Measurements from ENCODE around the gene RPL27. TPM values are rescaled to one million over a fixed set of nuclear protein-coding genes. Genes with fewer than 3 reads are reported as not detected.

Gene RPL27
- total RNA-seq, 2 donors from 2014 or later = 535 to 569 TPM

DNA sequence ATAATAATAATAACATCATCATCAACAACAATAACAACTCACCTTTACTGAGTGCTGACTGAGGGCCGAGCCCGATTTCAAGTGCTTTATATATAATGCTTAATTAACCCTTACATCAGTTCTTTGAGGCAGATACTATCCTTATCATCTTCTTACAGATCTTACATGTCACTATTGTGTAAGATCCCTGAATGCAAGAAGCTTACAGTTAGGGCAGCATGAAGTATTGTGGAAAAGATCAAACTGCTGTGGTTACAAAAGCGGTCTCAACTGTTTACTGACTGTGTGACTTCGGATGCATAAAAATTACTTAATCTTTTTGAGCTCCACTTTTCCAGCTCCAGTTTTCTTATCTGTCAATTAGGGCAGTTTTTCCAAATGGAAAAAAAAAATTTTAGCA lies 20.7 kb downstream of the RPL27 start:
- Histone ChIP-seq H3K4me1 (ENCODE audit: control insufficient read depth in 1 of 2, low read depth in 2 of 2) (peaks cover 15 to 23% of the 10 kb centered on the region in 2 donors), H3K9me3 (no peaks in the 10 kb centered on the region), H3K36me3 (peaks cover 12% of the 10 kb centered on the region), H3K4me3 (no peak overlapping the region), H3K27ac (no peak overlapping the region), H3K27me3 (replicated peaks; ENCODE audit: insufficient read depth) (no peaks in the 10 kb centered on the region)
- TF ChIP-seq, protein P1, sequence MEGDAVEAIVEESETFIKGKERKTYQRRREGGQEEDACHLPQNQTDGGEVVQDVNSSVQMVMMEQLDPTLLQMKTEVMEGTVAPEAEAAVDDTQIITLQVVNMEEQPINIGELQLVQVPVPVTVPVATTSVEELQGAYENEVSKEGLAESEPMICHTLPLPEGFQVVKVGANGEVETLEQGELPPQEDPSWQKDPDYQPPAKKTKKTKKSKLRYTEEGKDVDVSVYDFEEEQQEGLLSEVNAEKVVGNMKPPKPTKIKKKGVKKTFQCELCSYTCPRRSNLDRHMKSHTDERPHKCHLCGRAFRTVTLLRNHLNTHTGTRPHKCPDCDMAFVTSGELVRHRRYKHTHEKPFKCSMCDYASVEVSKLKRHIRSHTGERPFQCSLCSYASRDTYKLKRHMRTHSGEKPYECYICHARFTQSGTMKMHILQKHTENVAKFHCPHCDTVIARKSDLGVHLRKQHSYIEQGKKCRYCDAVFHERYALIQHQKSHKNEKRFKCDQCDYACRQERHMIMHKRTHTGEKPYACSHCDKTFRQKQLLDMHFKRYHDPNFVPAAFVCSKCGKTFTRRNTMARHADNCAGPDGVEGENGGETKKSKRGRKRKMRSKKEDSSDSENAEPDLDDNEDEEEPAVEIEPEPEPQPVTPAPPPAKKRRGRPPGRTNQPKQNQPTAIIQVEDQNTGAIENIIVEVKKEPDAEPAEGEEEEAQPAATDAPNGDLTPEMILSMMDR (IDR thresholded peaks at IDR 0.05) = no peak
- ATAC-seq (ENCODE audit: insufficient number of reproducible peaks, low FRiP score, low read depth) (no peak), DNase-seq (ENCODE audit: low spot score) (no peak)

DNA sequence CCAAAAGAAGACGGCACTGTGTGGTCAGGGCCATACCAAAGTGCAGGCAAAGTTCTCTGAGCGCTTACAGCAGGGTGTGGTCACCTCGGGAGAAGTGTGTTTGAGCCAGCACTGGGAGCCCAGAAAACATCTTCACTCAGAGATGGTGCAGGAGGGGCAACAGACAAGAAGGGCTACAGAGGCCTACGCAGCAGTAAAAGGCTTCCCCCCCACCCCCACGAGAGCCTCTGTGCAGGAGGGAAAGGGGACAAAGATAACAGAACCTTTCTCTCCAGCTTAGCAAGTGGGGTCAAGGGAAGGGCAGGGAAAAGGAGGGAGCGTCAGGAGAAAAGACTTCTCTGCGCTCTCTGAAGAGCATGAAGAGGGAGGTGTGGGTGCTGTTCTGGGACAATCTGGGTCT lies 21.2 kb downstream of the RPL27 start:
- Histone ChIP-seq H3K27me3 (replicated peaks; ENCODE audit: insufficient read depth) (no peaks in the 10 kb centered on the region), H3K27ac (peak overlapping the region in 1 of 2 donors; percentile 86), H3K4me1 (ENCODE audit: control insufficient read depth in 1 of 2, low read depth in 2 of 2) (peaks cover 15 to 23% of the 10 kb centered on the region in 2 donors), H3K4me3 (no peak overlapping the region), H3K36me3 (peaks cover 12% of the 10 kb centered on the region), H3K9me3 (no peaks in the 10 kb centered on the region)
- TF ChIP-seq, protein P1 (IDR thresholded peaks at IDR 0.05) = no peak
- DNase-seq (ENCODE audit: low spot score) (no peak), ATAC-seq (ENCODE audit: insufficient number of reproducible peaks, low FRiP score, low read depth) (no peak)

DNA sequence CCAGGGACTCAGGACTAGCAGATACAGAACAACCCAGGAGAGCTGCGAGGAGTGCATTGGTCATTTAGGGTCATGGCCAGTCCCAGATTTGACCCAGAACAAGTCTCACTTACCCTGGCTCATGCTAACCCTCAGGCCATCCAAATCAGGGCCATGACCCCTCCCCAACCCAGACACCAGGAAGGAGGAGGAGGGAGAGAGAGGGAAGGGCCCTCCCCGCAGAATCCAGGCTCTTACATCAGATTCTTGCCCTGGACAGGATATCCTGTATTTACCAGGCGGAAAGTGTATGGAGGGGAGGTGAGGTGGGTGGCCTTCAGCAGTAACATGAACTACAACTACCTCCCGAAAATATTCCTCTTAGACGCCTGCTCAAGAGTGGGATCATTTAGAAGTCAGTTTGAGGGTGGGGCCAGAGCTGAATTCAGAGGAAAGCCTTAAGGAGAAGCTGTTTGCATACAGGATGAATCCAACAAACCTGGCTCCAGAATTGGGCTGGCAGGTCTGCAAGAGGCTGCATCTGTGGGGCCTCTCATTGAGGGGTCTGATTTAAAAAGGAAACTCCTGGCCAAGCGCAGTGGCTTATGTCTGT lies 21.9 kb downstream of the RPL27 start:
- DNase-seq (ENCODE audit: low spot score) (no peak), ATAC-seq (ENCODE audit: insufficient number of reproducible peaks, low FRiP score, low read depth) (no peak)
- TF ChIP-seq, protein P1 (IDR thresholded peaks at IDR 0.05) = no peak
- Histone ChIP-seq H3K36me3 (peaks cover 7% of the 10 kb centered on the region), H3K4me3 (peak overlapping the region; percentile 100), H3K27me3 (replicated peaks; ENCODE audit: insufficient read depth) (no peaks in the 10 kb centered on the region), H3K27ac (peak overlapping the region in 1 of 2 donors; percentile 86), H3K9me3 (no peaks in the 10 kb centered on the region), H3K4me1 (ENCODE audit: control insufficient read depth in 1 of 2, low read depth in 2 of 2) (peaks cover 15 to 23% of the 10 kb centered on the region in 2 donors)

DNA sequence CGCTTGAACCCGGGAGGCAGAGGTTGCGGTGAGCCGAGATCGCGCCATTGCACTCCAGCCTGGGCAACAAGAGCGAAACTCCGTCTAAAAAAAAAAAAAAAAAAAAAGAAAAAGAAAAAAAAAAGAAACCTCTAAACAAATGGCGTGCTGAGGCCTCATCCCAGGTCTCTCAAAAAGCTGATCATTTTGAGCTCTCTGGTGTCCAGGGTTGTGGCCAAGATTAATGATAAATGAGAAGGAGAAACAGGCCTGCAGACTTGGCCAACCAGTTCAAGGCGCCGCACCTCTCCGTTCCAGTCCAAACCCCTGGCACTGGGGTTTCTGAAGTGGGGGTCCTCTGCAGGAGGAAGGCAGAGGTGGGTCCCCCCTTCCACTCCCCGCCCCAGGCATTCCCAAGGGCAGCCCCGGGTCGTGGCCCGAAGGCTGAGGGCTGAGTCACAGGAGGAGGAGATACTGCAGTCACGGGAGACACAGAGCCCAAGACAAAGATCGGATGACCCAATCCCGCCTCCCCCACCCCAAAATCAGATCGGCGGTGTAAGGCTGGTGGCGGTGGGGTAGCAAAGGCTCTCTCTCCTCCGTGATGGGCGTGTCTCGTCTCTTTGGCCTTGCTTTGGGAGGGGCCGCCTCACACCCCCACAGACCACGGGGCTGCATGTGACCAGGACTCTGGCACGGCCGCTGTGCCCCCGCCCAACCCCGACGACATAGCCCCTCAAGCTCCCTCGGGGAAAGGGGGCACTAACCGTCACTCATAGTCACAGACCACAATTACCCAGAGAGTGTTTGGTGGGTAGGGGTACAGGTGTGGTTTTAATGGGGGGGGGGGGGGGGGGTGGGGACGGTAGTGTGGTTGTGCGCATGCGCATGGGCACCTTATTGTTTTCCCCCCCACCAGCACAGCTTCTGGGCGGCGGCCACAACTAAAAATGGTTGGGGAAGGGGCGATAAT lies 22.8 kb downstream of the RPL27 start:
- no peaks in the 10 kb centered on the region for H3K9me3 ChIP-seq
- H3K27ac ChIP-seq = peak overlapping the region; percentile 71 to 86
- peaks cover 2% of the 10 kb centered on the region for H3K36me3 ChIP-seq
- DNase-seq (ENCODE audit: low spot score) = no peak
- H3K27me3 ChIP-seq (replicated peaks; ENCODE audit: insufficient read depth) = no peaks in the 10 kb centered on the region
- peak; percentile 32 for ATAC-seq (ENCODE audit: insufficient number of reproducible peaks, low FRiP score, low read depth)
- H3K4me1 ChIP-seq (ENCODE audit: control insufficient read depth in 1 of 2, low read depth in 2 of 2) = peaks cover 15 to 27% of the 10 kb centered on the region in 2 donors
- H3K4me3 ChIP-seq = peak overlapping the region; percentile 100
- TF ChIP-seq, protein P1 (IDR thresholded peaks at IDR 0.05) = no peak
